HG03139 (cell line): ENCODE measurements around the gene CHD3.

ENCODE experiments used
- ATAC-seq: cut with Tn5 transposase; IDR thresholded peaks from one replicate; pipeline ENCODE4 v1.9.1; 2021; ENCODE audit not compliant: unreplicated experiment

CHD3 gene

DNA sequence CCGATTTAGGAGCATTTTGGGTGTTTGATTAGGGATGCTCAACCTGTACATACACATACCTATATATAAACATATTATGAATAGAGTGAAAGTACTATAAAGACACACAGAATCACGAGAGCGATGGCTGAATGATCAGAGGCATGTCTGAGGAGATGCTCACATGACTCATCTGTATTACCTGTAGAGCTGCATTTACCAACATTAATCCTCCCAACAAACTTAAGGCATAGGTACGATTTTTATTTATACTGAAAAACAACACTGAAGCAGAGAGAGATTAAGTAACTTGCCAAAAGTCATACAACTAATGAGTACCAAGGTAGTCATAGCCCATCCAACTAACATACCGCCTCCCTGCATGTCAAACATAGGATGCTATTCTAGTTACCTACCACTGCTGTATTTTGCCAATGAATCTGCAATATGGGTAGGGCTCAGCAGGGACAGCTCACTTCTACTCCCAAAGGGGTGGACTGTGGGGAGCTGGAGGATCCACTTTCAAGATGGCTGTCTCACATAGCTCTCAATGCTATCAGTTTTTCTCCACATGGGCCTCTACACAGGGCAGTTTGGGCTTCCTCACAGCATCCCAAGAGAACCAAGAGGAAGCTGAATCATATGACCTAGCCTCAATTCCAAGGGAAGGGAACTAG is 23.5 kb upstream of the CHD3 start:
- no peak for ATAC-seq

DNA sequence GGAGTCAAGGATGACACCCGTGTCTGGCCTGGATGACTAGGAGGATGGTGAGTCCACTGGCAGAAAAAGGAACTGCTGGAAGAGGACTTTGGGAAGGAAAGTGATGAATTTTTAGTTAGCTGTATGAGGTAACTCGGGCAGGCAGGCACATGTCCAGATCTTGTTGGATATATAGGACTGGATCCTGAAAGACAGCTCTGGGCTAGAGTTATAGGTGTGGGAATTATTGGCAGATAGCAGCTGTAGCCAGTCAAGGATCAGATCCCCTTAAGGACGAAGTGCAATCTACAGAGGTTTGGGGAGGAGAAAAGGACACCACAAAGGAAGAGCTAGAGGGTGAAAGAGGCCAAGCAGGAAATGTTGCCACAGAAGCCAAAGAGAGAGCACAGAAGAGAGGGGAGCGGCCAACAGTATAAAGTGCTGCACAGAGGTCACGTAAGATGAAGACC is 20.7 kb upstream of the CHD3 start:
- ATAC-seq, result no peak

DNA sequence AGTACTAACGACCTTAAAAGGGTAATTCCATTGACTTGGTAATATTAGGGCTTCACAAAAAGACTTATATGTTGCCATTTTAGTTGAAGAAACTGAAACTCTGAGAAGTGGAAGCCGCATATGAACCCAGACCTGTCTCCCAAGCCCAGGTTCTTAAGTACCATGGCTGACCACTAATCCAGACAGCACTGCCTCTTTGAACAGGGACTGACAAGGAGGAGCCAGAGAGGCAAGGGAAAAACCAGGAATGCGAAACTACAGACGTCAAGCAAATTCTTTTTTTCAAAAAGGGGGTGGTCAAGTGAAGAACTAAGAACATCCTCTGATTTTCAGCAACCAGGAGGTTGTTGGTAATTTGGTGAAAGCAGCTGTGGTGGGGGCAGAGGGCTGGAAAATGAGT is 15.5 kb upstream of the CHD3 start:
- no peak for ATAC-seq

DNA sequence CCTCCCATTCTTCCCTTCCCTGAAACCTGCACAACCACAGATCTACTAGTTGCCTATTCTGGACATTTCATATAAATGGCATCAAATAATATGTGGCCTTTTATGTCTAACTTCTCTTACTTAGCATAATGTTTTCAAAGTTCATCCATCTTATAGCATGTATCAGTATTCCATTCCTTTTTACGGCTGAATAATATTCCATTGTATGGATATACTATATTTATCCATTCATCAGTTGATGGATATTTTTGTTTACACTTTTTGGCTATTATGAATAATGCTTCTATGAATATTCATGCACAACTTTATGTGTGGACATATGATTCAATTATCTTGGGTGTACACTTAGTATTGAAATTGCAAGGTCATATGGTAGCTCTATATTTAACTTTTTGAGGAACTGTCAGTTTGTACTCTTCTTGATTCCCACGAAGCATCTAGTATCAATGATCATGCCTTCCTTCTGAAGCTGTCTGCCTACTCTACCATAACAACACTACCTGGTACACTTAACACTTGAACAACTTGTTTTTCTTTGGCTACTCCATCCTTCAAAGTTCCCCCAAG is 12.7 kb upstream of the CHD3 start:
- ATAC-seq, result no peak

DNA sequence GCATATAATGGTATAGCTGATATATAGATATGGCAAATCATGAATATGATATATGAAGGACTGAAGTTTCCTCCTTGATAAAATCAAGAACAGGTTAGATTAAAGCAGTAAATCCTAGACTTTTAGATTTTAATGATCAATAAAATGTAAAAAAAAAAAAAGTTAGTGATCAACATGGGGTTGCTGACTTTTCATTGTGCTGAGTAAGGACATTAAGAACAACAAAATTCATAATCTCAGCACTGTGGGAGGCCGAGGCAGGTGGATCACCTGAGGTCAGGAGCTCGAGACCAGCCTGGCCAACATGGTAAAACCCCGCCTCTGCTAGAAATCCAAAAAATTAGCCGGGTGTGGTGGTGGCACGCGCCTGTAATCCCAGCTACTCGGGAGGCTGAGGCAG is 10.4 kb upstream of the CHD3 start:
- ATAC-seq, result no peak

DNA sequence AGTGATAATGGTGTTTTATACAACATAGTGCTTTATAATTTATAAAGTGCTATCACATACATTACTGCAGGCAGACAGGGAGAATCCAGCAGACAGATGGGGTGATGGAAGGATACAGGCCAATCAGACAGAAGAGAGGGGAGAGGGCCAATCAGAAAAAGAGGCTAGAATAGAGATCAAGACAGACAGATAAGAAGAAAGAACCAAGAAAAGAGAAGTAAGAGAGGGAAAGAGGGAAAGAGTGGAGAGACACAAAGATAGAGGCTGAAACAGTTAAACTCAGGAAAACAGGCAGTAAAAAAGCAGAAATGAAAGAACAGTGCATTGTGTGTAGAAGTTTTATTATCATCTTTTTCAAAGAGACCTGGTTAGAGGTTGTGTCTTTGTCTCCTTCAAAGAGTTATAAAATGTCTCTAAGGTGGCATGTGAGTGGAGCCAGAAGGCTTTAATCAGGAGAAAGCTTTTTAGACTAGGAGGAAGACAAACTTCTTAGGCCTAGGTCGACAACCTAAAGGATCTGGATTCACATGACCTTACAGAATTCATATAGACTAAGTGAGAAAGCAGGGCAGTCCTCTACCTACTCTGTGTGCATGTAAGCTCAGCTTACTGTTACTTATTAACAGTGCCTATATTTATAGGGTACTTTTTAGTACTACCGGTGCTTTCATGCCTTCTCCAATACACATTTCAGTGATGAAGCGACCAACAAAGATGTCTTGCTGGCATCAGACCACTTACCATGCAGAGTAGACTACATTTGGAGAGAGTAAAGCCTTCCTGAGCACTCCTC is 8.3 kb upstream of the CHD3 start:
- no peak for ATAC-seq

DNA sequence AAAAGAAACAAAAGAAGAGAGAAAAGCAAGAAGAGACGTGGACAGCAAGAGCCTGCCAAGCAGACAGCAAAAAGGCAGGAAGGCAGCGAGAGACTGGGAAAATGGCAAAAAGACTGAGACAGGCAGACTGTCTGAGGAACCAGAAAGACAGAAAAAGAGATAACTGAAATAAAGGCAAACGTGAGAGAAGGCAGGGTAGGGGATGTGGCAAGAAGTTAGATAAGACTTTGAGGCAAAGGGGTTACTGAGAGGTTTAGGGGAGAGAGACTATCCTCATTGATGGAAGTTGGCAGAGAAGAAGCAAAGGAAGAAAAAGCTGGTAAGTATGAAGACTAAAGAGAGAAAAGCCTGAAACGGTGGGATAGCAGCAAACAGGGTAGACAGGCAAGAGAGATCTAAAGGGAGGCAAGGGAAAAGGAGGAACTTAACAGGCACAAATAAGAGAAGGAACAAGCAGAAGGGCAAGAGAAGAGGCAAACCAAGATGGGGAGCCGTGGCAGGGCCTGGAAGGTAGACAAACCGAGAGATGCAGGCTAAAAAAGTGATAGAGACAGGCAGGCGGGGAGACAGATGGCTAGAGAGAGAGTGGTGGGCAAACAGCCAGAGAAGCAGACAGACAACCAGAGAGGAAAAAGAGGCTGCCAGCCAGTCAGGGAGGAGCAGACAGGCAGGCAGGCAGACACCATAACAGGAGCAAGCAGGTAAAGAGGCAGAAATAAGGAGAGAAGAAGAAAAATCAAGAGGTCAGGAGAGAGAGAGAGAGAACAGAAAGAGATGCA is 7.1 kb upstream of the CHD3 start:
- no peak for ATAC-seq

DNA sequence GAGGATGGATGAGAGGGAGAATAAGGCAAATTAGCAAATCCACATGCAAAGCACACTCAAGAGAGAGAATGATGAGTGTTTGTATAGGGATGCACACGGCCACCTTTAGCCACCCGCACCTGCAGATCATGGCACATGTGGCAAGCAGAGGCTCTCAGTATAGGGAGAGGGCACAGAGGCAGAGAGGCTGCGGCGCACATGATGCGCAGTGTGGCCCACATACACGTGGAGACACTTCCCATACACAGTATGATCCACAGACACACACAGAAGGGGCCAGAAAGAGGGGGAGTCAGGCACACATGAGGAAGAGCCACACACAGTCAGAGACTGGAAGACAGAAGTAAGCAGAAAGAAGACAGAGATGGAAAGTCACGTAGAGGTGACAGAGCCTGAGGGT is 6.5 kb upstream of the CHD3 start:
- ATAC-seq, result no peak

DNA sequence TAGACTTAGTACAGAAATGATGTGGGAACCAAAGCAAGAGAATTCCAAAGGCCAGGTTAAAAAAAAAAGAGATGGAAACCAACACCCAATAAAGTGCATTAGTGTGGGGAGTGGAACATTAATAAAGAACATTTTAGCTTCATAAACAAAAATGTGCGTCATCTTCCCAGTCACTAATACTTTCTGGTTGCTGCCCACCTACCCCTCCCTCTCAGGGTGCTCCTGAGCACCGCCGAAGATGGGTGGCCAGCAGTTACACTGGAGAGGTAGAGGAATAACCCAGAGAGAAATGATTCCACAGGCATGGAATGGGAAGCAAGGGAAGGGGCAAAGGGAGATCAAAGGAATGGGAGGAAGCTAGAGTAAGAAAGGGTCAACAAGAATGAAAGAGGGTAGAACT is 6.0 kb upstream of the CHD3 start:
- no peak for ATAC-seq

DNA sequence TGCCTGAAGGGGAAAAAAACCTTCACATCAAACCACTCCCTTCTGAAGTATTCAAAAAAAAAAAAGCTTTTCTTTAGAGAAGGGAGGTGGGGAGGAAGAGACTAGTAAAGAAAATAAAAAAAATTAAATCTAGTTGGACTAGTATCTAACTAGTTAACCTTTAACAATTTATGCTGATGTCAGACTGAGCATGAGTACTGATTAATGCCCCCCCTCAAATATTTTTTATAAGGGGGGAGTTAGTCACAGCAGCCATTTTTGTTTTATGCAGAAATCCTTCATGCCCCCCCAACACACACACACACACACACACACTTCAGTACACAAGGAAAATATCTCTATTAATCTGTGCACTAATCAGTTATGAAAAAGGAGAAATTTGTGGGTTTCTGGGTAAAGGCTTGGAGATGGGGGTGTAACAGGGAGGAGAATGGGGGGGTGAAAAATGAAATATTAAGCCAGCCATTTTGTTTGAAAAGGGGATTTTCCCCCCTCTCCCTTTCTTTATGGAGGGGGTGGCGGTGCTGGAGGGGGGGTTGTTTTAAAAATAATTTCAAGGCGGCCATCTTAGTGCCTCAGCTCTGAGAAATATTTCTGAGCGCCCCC is 4.7 kb upstream of the CHD3 start:
- ATAC-seq, result no peak

DNA sequence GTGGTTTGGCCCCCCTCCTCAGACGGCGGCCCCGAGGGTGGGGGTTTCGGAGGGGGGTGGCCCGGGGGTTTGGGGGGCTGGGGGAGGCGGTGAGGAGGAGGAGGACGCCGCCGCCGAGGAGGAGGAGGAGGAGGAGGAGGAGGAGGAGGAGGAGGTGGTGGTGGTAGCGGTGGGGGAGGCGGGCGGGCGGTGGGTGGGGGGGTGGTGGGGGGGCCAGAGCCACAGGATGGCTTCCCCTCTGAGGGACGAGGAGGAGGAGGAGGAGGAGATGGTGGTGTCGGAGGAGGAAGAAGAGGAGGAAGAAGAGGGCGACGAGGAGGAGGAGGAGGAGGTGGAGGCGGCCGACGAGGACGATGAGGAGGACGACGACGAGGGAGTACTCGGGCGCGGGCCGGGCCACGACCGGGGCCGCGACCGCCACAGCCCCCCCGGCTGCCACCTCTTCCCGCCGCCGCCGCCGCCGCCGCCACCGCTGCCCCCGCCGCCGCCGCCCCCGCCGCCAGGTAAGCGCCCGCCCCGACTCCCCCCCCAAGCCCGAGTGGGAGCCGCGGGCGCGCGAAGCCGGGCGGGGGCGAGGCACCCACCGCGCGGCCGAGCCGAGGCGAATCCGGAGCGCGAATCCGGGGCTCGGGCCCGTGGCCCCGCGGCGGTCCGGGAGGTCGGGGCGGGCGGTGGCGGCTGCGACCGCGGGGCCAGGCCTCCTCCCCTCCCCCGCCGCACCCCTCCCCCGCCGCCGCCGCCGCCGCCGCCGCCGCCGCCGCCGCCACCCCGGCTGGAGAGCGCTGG is 3.8 kb upstream of the CHD3 start:
- ATAC-seq, result no peak

DNA sequence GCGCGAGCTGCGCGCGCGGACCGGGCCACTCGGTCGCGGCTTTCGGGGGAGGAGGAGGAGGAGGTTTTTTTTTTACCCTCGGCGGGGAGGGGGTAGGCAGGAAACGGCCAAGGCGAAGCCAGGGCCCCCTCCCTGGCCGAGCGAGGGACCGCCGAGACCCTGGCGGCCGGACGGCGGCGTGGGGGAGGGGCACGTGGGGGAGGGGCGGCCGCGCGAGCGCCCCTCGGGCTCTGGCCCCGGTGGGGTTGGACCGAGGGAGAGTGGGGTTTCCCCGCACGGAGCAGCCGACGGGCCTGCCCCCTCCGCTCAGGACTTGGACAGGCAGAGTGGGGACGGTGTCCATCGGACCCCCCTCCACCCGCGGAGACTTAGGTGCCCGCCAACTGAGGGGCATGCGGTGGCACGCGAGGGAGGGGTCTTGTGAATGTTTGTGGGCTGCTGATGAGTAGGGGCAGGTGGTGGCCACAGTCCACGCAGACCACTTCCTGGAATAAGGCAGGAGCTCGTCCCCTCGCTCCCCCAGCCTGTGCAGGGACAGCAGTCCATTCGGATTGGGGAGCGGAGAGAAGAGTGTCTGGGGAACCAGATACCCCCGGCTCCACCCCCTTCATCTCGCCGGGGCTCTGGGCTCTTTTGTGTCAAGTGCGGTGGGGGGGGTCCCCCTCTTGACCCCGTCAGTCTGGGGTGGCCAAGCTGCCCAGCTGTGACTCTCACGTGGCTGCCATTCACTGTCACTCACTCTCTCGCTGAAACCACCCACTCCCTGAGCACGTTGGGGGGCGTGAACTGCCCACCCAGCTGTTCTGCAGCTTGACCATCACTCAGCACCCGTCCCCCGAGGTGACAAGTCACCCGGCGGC is 3.0 kb upstream of the CHD3 start:
- no peak for ATAC-seq

DNA sequence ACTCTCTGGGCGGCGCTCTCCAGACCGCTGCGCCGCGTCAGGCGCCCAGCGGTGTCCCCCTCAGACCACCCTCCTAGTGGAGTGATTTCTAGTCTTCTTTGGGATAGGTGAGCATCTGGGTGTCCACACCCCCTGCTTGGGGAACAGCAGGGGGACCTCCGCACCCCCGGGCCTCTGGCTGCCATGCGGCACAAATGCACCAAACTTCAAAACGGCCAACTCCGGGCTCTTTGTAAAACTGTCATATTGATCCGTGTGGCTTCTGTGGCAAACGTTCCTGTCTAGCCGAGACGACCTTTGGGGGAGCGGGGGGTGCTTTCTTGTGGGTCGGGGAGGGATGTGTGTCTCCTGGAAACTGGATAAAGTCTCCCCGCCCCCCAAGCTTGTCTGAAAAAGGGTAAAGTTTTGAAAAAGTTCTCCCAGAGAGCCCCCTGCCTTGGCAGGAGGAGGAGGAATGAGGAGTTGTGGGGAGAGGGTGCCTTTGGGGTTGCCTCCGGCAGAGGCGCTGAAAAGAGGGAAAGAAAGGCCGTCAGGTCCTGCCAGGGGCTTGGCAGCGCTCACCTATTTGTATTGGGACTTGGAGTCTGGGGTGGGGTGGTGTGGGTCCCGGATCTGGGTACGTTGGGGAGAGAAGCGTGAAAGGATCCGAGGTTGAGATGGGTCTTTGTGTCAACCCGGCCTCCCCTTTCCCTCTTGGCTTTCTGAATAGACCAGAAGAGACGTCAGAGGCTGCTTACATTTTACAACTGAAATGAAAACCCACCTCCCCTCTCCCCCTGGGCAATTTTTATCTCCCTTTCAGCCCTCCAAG is 2.2 kb upstream of the CHD3 start:
- ATAC-seq, result no peak

DNA sequence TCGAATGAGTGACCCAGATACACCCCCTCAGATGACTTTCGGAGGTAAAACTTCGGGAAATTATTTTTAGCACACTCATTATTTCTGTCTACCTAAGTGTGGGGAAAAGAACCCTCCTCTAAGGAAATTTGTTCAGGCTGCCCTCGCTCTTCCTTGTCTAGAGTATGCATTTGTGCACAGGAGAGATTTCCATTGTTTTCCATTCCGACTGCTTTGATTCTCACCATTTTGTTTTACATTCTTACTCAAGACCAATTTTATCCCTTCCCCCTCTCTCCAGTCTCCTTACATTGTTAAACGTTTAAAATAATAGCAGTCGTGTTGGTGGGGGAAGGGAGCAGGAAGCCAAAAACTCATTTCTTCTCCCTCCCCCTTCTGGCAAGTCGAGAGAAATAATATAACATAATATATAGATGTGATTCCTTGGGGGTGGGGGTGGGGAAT is 1.5 kb upstream of the CHD3 start:
- no peak for ATAC-seq

DNA sequence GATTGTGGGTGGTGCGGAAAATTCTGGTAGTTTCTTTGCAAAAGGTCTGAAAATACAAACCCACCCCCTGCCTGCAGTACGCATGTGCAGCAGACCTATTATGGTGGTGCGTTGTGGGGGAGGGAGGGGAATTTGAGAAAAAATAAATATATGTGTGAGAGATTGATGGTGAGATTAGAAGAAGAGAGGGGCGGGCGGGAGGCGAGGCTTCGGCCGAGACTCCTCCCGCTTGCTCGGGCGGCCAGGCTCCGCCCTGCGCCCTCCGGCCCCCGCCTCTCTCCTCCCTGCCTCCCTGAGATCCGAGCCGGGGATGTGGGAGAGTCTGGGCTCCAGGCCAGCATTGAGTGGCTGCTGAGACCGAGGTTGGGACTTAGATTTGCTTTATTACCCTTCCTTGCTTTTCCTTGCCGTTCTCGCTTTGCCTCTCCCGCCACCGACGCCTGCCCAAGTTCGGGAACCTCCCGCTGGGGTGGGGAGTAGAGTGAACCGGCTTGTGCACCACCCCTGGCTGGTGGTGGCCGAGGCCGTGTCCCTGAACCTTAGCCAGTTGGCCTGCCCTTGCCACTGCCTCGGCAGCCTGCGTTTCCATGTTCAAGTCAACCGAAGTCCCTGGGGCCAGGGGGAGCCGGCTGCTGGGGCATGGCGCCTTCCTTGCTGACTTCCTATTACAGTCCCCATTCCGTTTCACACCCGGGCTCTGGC is 956 bp upstream of the CHD3 start:
- ATAC-seq, result no peak

DNA sequence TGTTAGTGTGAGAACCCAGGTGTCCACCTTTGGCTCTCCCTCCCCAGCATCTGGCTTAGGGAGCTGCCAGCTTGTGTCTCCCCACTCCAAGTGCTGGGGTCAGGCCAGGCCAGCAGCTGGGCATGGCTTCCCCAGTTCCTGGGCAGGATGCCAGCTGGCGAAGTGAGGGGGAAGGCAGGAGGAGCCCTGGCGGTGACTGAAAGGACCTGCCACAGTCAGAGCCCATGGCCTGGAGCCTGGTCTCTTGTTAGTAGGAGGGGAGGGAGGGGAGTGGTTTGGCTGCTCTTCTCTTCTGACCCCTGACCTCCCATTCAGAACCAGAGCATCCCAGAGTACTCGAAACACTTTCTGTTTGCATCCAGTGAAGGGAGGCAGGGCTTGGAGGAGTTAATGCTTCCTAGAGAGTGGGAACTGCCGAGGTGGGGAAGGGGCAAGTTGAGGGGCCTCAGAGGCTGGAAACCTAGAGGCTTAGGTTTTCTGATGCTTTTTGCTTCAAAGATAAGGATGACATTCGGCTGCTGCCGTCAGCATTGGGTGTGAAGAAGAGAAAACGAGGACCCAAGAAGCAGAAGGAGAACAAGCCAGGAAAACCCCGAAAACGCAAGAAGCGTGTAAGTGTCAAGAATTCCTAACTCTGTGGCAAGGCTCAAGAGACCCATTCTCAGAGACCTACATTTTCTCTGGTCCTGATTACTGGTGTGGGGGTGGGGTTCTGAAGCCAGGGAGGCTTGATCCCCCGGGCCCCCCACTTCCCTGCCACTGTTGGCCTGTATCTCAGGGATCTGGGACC is 772 bp downstream of the CHD3 start:
- ATAC-seq, result no peak

DNA sequence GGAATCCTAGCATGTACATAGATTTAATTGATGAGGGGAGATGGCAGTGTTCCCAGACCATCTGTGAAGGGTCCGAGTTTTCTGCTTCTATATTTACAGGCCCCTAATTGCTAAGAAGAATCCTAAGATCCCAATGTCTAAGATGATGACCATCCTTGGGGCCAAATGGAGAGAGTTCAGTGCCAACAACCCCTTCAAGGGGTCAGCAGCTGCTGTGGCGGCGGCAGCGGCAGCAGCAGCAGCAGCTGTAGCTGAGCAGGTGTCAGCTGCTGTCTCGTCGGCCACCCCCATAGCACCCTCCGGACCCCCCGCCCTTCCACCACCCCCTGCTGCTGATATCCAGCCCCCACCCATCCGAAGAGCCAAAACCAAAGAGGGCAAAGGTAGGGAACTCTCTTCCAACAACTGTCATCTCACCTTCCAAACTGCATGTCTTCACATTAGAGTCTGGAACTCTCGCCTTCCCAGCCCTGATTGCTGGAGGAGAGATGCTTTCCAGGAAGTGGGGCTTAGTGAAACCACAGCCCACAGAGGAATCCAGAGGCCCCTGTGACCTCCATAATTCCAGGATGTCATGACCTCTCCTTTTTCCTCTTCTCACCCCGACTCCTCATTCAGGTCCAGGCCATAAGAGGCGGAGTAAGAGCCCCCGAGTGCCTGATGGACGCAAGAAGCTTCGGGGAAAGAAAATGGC is 4.7 kb downstream of the CHD3 start:
- ATAC-seq, result no peak
